K562 (cell line): ENCODE results near the gene BMP2K. TPM values are rescaled to one million over a fixed set of nuclear protein-coding genes. Genes with fewer than 3 reads are reported as not detected.
A peak's percentile ranks its signal among the peaks of the same experiment; 100 is the strongest.

Source experiments
- BRD4 ChIP-seq: fragments of 200-600 bp; sonication (generic); IDR thresholded peaks from 2 replicates; pipeline ENCODE4 v1.6.1; 2017; ENCODE audit warnings: inconsistent platforms
- CCNT2 ChIP-seq: IDR thresholded peaks from 2 replicates; pipeline ENCODE4 v1.6.1; 2011; ENCODE audit warnings: borderline replicate concordance, low read depth, mild to moderate bottlenecking, moderate library complexity, mixed read lengths, low read length; ENCODE audit not compliant: insufficient read length; ENCODE audit errors: extremely low read depth
- CREM ChIP-seq: IDR thresholded peaks from 2 replicates; pipeline ENCODE4 v1.6.1; 2014; ENCODE audit warnings: antibody characterized with exemption, low read depth
- DPF2 ChIP-seq: fragments of 450-650 bp; IDR thresholded peaks from 2 replicates; pipeline ENCODE4 v1.6.1; 2016
- ELF2 ChIP-seq: fragments of 250-450 bp; sonication (Bioruptor Pico); IDR thresholded peaks from 2 replicates; pipeline ENCODE4 v1.5.0; 2021; ENCODE audit warnings: mild to moderate bottlenecking
- ETV1 ChIP-seq: fragments of 450-650 bp; conservative IDR thresholded peaks from 2 replicates; pipeline ENCODE4 v1.6.1; 2016; ENCODE audit warnings: missing genetic modification characterization, control low read depth, low read depth, missing compliant biosample characterization
- HMBOX1 ChIP-seq: sonication (generic); IDR thresholded peaks from 2 replicates; pipeline ENCODE4 v1.6.1; 2016
- ILK ChIP-seq: fragments of 450-650 bp; IDR thresholded peaks from 2 replicates; pipeline ENCODE4 v1.6.1; 2016; ENCODE audit warnings: missing genetic modification characterization, low read depth, mild to moderate bottlenecking, missing compliant biosample characterization, moderate library complexity, borderline replicate concordance
- KAT8 ChIP-seq: fragments of 450-650 bp; IDR thresholded peaks from 2 replicates; pipeline ENCODE4 v1.6.1; 2016; ENCODE audit warnings: low read depth, mild to moderate bottlenecking
- KDM5B ChIP-seq: fragments of 200-600 bp; sonication (generic); IDR thresholded peaks from 2 replicates; pipeline ENCODE4 v1.6.1; 2012; ENCODE audit warnings: low read depth, mild to moderate bottlenecking, moderate library complexity, low read length, control low read depth, inconsistent platforms; ENCODE audit not compliant: insufficient replicate concordance
- KHSRP ChIP-seq: fragments of 450-650 bp; IDR thresholded peaks from 2 replicates; pipeline ENCODE4 v1.6.1; 2017
- MEF2D ChIP-seq: conservative IDR thresholded peaks from 2 replicates; pipeline ENCODE4 v1.6.1; 2016; ENCODE audit warnings: low read depth, missing genetic modification characterization, missing compliant biosample characterization
- NFE2 ChIP-seq: IDR thresholded peaks from 2 replicates; pipeline ENCODE4 v1.6.1; 2014; ENCODE audit warnings: antibody characterized with exemption, low read depth
- NFIX ChIP-seq: fragments of 250-450 bp; sonication (Bioruptor Pico); IDR thresholded peaks from 2 replicates; pipeline ENCODE4 v1.4.0; 2020; ENCODE audit warnings: low read depth, mild to moderate bottlenecking, moderate library complexity
- NR0B1 ChIP-seq: fragments of 450-650 bp; IDR thresholded peaks from one replicate; pipeline ENCODE4 v1.6.1; 2018; ENCODE audit warnings: mild to moderate bottlenecking, moderate library complexity; ENCODE audit not compliant: partially characterized antibody
- NR4A1 ChIP-seq, 2 experiments: fragments of 250-450 bp in 1 of 2; fragments of 450-650 bp in 1 of 2; sonication (Bioruptor Pico) in 1 of 2; IDR thresholded peaks; 2 replicates each; pipeline versions ENCODE4 v1.4.0 to v1.6.1; 2016 to 2020; ENCODE audit warnings: mild to moderate bottlenecking in 2 of 2, missing compliant biosample characterization in 1 of 2, missing genetic modification characterization in 1 of 2, moderate library complexity in 1 of 2
- RBM39 ChIP-seq: fragments of 200-400 bp; formaldehyde crosslinking; optimal IDR thresholded peaks from 2 replicates; pipeline ENCODE3; 2018; ENCODE audit warnings: low read depth, low read length
- SMARCA4 ChIP-seq: fragments of 450-650 bp; IDR thresholded peaks from 2 replicates; pipeline ENCODE4 v1.6.1; 2016
- SPI1 ChIP-seq: IDR thresholded peaks from 2 replicates; pipeline ENCODE4 v1.6.1; 2011; ENCODE audit warnings: low read depth, low read length, control low read depth, borderline replicate concordance
- TCFL5 ChIP-seq: fragments of 250-450 bp; sonication (Bioruptor Pico); conservative IDR thresholded peaks from 2 replicates; pipeline ENCODE4 v1.6.1; 2021; ENCODE audit warnings: mild to moderate bottlenecking, moderate library complexity, matching md5 sums
- VEZF1 ChIP-seq: fragments of 200-800 bp; sonication (Bioruptor generic); IDR thresholded peaks from 2 replicates; pipeline ENCODE4 v1.6.1; 2017; ENCODE audit warnings: missing genetic modification characterization, missing compliant biosample characterization
- ZC3H11A ChIP-seq: IDR thresholded peaks from 2 replicates; pipeline ENCODE4 v1.6.1; 2012; ENCODE audit warnings: low read depth, low read length, improper control_type of control experiment
- ZNF551 ChIP-seq: fragments of 250-450 bp; sonication (Bioruptor Pico); IDR thresholded peaks from 2 replicates; pipeline ENCODE4 v1.5.0; 2021; ENCODE audit warnings: mild to moderate bottlenecking, moderate library complexity
- ZNF589 ChIP-seq: fragments of 200-800 bp; sonication (Bioruptor generic); IDR thresholded peaks from 2 replicates; pipeline ENCODE4 v1.6.1; 2016; ENCODE audit warnings: low read depth, missing genetic modification characterization, missing compliant biosample characterization
- ZNF699 ChIP-seq: fragments of 250-450 bp; sonication (Bioruptor Pico); IDR thresholded peaks from 2 replicates; pipeline ENCODE4 v1.8.0; 2021; ENCODE audit warnings: mild to moderate bottlenecking, moderate library complexity; ENCODE audit not compliant: insufficient replicate concordance
- ZZZ3 ChIP-seq: fragments of 450-650 bp; IDR thresholded peaks from 2 replicates; pipeline ENCODE4 v1.6.1; 2016; ENCODE audit warnings: antibody characterized with exemption, mild to moderate bottlenecking, moderate library complexity
- polyA plus RNA-seq, 8 experiments: library from polyadenylated mRNA; depleted of rRNA in 4 of 8; stranded (reverse) in 5 of 8; unstranded in 3 of 8; fragments of >200 nt; fragmentation: Nextera tagmentation in 2 of 8; fragmentation: Illumina TruSeq in 1 of 8; extraction: Ambion mirVana in 2 of 8; extraction: Trizol in 1 of 8; gene quantifications; 2 replicates each; pipeline versions ENCODE4 v1.2.1 to v1.2.3, GENCODE V29; 2011 to 2014; ENCODE audit warnings: inconsistent platforms in 1 of 8, missing spikeins in 1 of 8
- total RNA-seq, 7 experiments: library from RNA; depleted of rRNA in 6 of 7; stranded (reverse); fragments of >200 nt in 6 of 7; fragmentation: Illumina TruSeq in 2 of 7; extraction: Trizol in 2 of 7; gene quantifications; 2 replicates each; pipeline versions ENCODE4 v1.2.1 to v1.2.3, GENCODE V29; 2011 to 2021; ENCODE audit warnings: low replicate concordance in 1 of 7

Gene BMP2K
- total and polyA plus RNA-seq, 9 of the 15 experiments (the other 6 are each of a cell fraction or from before 2014, with no cell fraction given): 17.0 to 217 (median 104) TPM

- TF ChIP-seq NR0B1 (no peak), CCNT2 (peak; percentile 15), SPI1 (no peak), ZC3H11A (no peak), CREM (no peak; the same call in 1 of the 2 replicates), ZNF589 (CRISPR knock-in tag) (no peak), RBM39 (no peak), NFE2 (no peak), ZNF699 (CRISPR knock-in tag) (no peak), ILK (tag) (no peak), BRD4 (no peak), KDM5B (no peak), DPF2 (peak; percentile 94), HMBOX1 (peak; percentile 71; the same call in 1 of the 2 replicates), KHSRP (no peak), NR4A1 (CRISPR knock-in tag; IDR thresholded peaks at IDR 0.05) (no peak), NR4A1 (tag; IDR thresholded peaks at IDR 0.05) (no peak), ZZZ3 (no peak), VEZF1 (no peak), MEF2D (tag) (no peak), ETV1 (tag) (no peak), NFIX (CRISPR knock-in tag) (no peak), SMARCA4 (peak; percentile 94), KAT8 (no peak), TCFL5 (CRISPR knock-in tag) (no peak), ZNF551 (CRISPR knock-in tag) (no peak), ELF2 (CRISPR knock-in tag) (no peak)
Measured at GRCh38 chr4:78764498-78764961, 11.6 kb upstream of the BMP2K start (continued).
